Nucleus accumbens (tissue), 56 donors: ENCODE data around the gene CCL15.
"Not testable (repeated sequence)": the region's sequence is repeated elsewhere in the genome, so short reads cannot be mapped to it uniquely, and the experiment has no call there.

Experiments used
- DNase-seq, 56 donors: peaks; one replicate each; lab custom pipeline; 2025; lab: John Stamatoyannopoulos, UW

Gene CCL15

GRCh38 chr17:36001110-36001771, at the start of gene CCL15:
Gene CCL15, minus strand, starts transcription at chr17:36001553. Its CDS starts 61 bp downstream, at chr17:36001492.
- DNase-seq: no peak

- DNase-seq: no peak
Measured at GRCh38 chr17:36049643-36050042, 48.3 kb upstream of the CCL15 start.

- no peak for DNase-seq
Measured at GRCh38 chr17:36048066-36048465, 46.7 kb upstream of the CCL15 start.

- DNase-seq: no peak
Measured at GRCh38 chr17:36036235-36036634, 34.9 kb upstream of the CCL15 start.

GRCh38 chr17:36034127-36034526, 32.8 kb upstream of the CCL15 start:
- no peak for DNase-seq

GRCh38 chr17:36030956-36031355, 29.6 kb upstream of the CCL15 start:
- DNase-seq: no peak

- DNase-seq: no peak
Measured at GRCh38 chr17:36027761-36028160, 26.4 kb upstream of the CCL15 start.

GRCh38 chr17:36024106-36024869, 22.9 kb upstream of the CCL15 start:
- no peak for DNase-seq

GRCh38 chr17:36019423-36019822, 18.1 kb upstream of the CCL15 start:
- DNase-seq: no peak

- DNase-seq: no peak
Measured at GRCh38 chr17:36017799-36018198, 16.4 kb upstream of the CCL15 start, which contains the start of gene CCL23. Gene CCL23, minus strand, starts transcription at chr17:36017972. Its CDS starts 75 bp downstream, at chr17:36017897.

GRCh38 chr17:36016555-36016954, 15.2 kb upstream of the CCL15 start:
- no peak for DNase-seq

- DNase-seq: not testable (repeated sequence)
Measured at GRCh38 chr17:36015895-36016294, 14.5 kb upstream of the CCL15 start.

- DNase-seq: no peak
Measured at GRCh38 chr17:36014946-36015345, 13.6 kb upstream of the CCL15 start.

- no peak for DNase-seq
Measured at GRCh38 chr17:36011201-36011600, 9.8 kb upstream of the CCL15 start.

GRCh38 chr17:36008998-36009665, 7.8 kb upstream of the CCL15 start:
- DNase-seq: no peak

GRCh38 chr17:36004594-36005108, 3.3 kb upstream of the CCL15 start:
- DNase-seq: no peak

- DNase-seq: no peak
Measured at GRCh38 chr17:36002631-36003030, 1.3 kb upstream of the CCL15 start.

- no peak for DNase-seq
Measured at GRCh38 chr17:36001862-36002603, 680 bp upstream of the CCL15 start.

- DNase-seq: no peak
Measured at GRCh38 chr17:36000732-36001109, 632 bp downstream of the CCL15 start.

GRCh38 chr17:35998756-35999155, 2.6 kb downstream of the CCL15 start:
- DNase-seq: no peak
